Fibroblast of lung (primary cell): Measurements from ENCODE around the gene PARP2. TPM values are rescaled to one million over a fixed set of nuclear protein-coding genes. Genes with fewer than 3 reads are reported as not detected.

ENCODE experiments used
- DNase-seq, 2 donors: peaks; one replicate each; pipeline versions ENCODE4 v3.0.0 to v3.0.0-alpha.2; 2010; ENCODE audit warnings: low read depth in 2 of 2
- H2AFZ ChIP-seq: 2 replicates; pipeline ENCODE4 v1.5.1; 2012; ENCODE audit warnings: low read length, control low read depth, inconsistent platforms
- H3K27ac ChIP-seq: 2 replicates; pipeline ENCODE4 v1.5.1; 2011; ENCODE audit warnings: low read length, control low read depth; ENCODE audit not compliant: insufficient read depth
- H3K27me3 ChIP-seq: 2 replicates; pipeline ENCODE4 v1.5.1; 2011; ENCODE audit warnings: mild to moderate bottlenecking, low read length; ENCODE audit not compliant: control insufficient read depth, insufficient read depth
- H3K36me3 ChIP-seq: 2 replicates; pipeline ENCODE4 v1.5.1; 2011; ENCODE audit warnings: low read length; ENCODE audit not compliant: control insufficient read depth, insufficient read depth
- H3K4me1 ChIP-seq: 2 replicates; pipeline ENCODE4 v1.5.1; 2011; ENCODE audit warnings: low read length; ENCODE audit not compliant: control insufficient read depth, insufficient read depth; ENCODE audit errors: extremely low read depth
- H3K4me2 ChIP-seq: 2 replicates; pipeline ENCODE4 v1.5.1; 2011; ENCODE audit warnings: low read length, control low read depth; ENCODE audit not compliant: insufficient read depth; ENCODE audit errors: extremely low read depth
- H3K4me3 ChIP-seq, 4 experiments: fragments of 200-600 bp in 1 of 4; sonication (generic) in 1 of 4; replicated peaks in 1 of 4; 2 replicates each; pipeline ENCODE4 v1.5.1; 2011 to 2016; ENCODE audit warnings: low read length in 4 of 4, low read depth in 3 of 4, mild to moderate bottlenecking in 3 of 4, control low read depth in 2 of 4, inconsistent platforms in 1 of 4, mixed read lengths in 1 of 4; ENCODE audit not compliant: insufficient read depth in 1 of 4; ENCODE audit errors: control extremely low read depth in 1 of 4
- H3K79me2 ChIP-seq: 2 replicates; pipeline ENCODE4 v1.5.1; 2012; ENCODE audit warnings: mild to moderate bottlenecking, low read length, inconsistent platforms; ENCODE audit not compliant: control insufficient read depth, insufficient read depth
- H3K9ac ChIP-seq: 2 replicates; pipeline ENCODE4 v1.5.1; 2011; ENCODE audit warnings: mild to moderate bottlenecking, low read length, control low read depth; ENCODE audit not compliant: insufficient read depth
- H3K9me3 ChIP-seq: 2 replicates; pipeline ENCODE4 v1.5.1; 2012; ENCODE audit warnings: low read depth, low read length; ENCODE audit not compliant: control insufficient read depth, insufficient read depth
- H4K20me1 ChIP-seq: 2 replicates; pipeline ENCODE4 v1.5.1; 2011; ENCODE audit warnings: low read length; ENCODE audit not compliant: control insufficient read depth, insufficient read depth; ENCODE audit errors: extremely low read depth
- CTCF ChIP-seq, 2 donors: IDR thresholded peaks in 1 of 2; conservative IDR thresholded peaks in 1 of 2; 1 replicate in 1 of 2; 2 replicates in 1 of 2; pipeline ENCODE4 v1.5.1; 2011 to 2012; ENCODE audit warnings: low read length in 2 of 2, control low read depth in 1 of 2, inconsistent platforms in 1 of 2, low read depth in 1 of 2, mild to moderate bottlenecking in 1 of 2
- EZH2 ChIP-seq: IDR thresholded peaks from 2 replicates; pipeline ENCODE4 v1.5.1; 2012; ENCODE audit warnings: low read length, control low read depth, mild to moderate bottlenecking; ENCODE audit errors: missing control alignments
- polyA plus RNA-seq, 2 donors: library from polyadenylated mRNA; depleted of rRNA in 1 of 2; stranded (reverse) in 1 of 2; unstranded in 1 of 2; fragments of >200 nt; gene quantifications; 2 replicates each; pipeline ENCODE4 v1.2.1, GENCODE V29; 2011 to 2012; ENCODE audit warnings: missing spikeins in 1 of 2
- total RNA-seq: library from RNA; depleted of rRNA; stranded (reverse); fragments of >200 nt; gene quantifications from 2 replicates; pipeline ENCODE4 v1.2.1, GENCODE V29; 2014

Gene PARP2
- total and polyA plus RNA-seq, 2 donors (not counting 1 experiment from before 2014, with no cell fraction given): 6.6 to 16.9 TPM

GRCh38 chr14:20347747-20348146 lies 4.3 kb downstream of the PARP2 start:
- no peaks in the 10 kb centered on the region for H3K27me3 ChIP-seq
- H3K79me2 ChIP-seq: peaks cover 5% of the 10 kb centered on the region
- no peaks in the 10 kb centered on the region for H3K9me3 ChIP-seq
- H3K27ac ChIP-seq: no peak overlapping the region
- no peak for DNase-seq
- no peak overlapping the region for H3K4me2 ChIP-seq
- no peak overlapping the region for H3K4me3 ChIP-seq
- no peak overlapping the region for H2AFZ ChIP-seq
- H3K9ac ChIP-seq: no peak overlapping the region
- no peak for TF ChIP-seq EZH2
- no peak for TF ChIP-seq CTCF (conservative IDR thresholded peaks at IDR 0.05 in 1 of 2, IDR thresholded peaks at IDR 0.05 in 1 of 2; ENCODE audit: low read depth in 1 of 2, low read length in 2 of 2)
- H3K36me3 ChIP-seq: no peaks in the 10 kb centered on the region
- H4K20me1 ChIP-seq: no peaks in the 10 kb centered on the region
- H3K4me1 ChIP-seq: no peaks in the 10 kb centered on the region

GRCh38 chr14:20350282-20350681 lies 6.8 kb downstream of the PARP2 start:
- H3K4me2 ChIP-seq: no peak overlapping the region
- no peaks in the 10 kb centered on the region for H3K79me2 ChIP-seq
- H3K4me3 ChIP-seq: no peak overlapping the region
- no peak overlapping the region for H2AFZ ChIP-seq
- H4K20me1 ChIP-seq: no peaks in the 10 kb centered on the region
- no peaks in the 10 kb centered on the region for H3K4me1 ChIP-seq
- peaks cover 3% of the 10 kb centered on the region for H3K36me3 ChIP-seq
- DNase-seq: no peak
- H3K27ac ChIP-seq: no peak overlapping the region
- H3K9ac ChIP-seq: no peak overlapping the region
- TF ChIP-seq CTCF (conservative IDR thresholded peaks at IDR 0.05 in 1 of 2, IDR thresholded peaks at IDR 0.05 in 1 of 2; ENCODE audit: low read depth in 1 of 2, low read length in 2 of 2): no peak
- no peak for TF ChIP-seq EZH2
- no peaks in the 10 kb centered on the region for H3K9me3 ChIP-seq
- no peaks in the 10 kb centered on the region for H3K27me3 ChIP-seq

- Histone ChIP-seq H3K9me3 (no peaks in the 10 kb centered on the region), H3K79me2 (no peaks in the 10 kb centered on the region), H4K20me1 (no peaks in the 10 kb centered on the region), H3K4me2 (no peak overlapping the region), H3K36me3 (peaks cover 4% of the 10 kb centered on the region), H3K27ac (no peak overlapping the region), H3K4me3 (no peak overlapping the region), H3K9ac (no peak overlapping the region), H3K27me3 (no peaks in the 10 kb centered on the region), H2AFZ (no peak overlapping the region), H3K4me1 (no peaks in the 10 kb centered on the region)
- peak in 1 of 2 donors; percentile 35 for TF ChIP-seq CTCF (conservative IDR thresholded peaks at IDR 0.05 in 1 of 2, IDR thresholded peaks at IDR 0.05 in 1 of 2; ENCODE audit: low read depth in 1 of 2, low read length in 2 of 2)
- no peak for TF ChIP-seq EZH2
- peak in 1 of 2 donors; percentile 32 for DNase-seq
Observed at GRCh38 chr14:20350860-20351259, 7.4 kb downstream of the PARP2 start.
